Stimulated activated CD4-positive, alpha-beta T cell treated with anti-CD3 and anti-CD28 coated beads, Interleukin-2, amount 100 ng/mL, for 24 hours (primary cell): ENCODE data around the gene IL32.

ENCODE experiments used
- DNase-seq, 2 donors: peaks; one replicate each; pipeline ENCODE4 v3.0.0-alpha.2; 2020

IL32 gene

DNA sequence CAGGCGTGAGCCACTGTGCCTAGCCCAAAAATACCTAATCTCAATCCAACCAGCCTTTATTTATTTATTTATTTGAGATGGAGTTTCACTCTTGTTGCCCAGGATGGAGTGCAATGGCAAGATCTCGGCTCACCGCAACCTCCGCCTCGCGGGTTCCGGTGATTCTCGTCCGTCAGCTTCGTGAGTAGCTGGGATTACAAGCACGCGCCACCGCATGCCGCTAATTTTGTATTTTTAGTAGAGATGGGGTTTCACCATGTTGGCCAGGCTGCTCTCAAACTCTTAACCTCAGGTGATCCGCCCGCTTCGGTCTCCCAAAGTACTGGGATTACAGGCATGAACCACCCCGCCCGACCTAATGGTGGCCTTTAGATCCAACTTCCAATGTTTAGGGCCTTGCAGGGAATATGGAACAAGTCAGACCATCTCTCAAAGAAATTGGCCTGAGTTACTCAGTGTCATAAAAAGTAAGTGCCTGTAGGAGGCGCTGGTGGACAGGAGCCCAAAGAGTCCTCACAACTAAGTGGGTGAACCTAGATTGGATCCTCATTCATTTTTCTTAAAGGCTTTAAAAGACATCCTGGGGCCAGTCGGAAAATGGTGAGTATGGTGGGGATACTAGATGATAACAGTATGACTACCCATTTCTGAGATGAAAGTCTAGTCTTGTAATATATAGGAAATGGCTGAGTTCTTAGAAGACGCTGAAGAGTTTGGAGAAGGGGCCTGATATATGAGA lies 29.0 kb downstream of the IL32 start:
- DNase-seq = peak; percentile 59 to 65

DNA sequence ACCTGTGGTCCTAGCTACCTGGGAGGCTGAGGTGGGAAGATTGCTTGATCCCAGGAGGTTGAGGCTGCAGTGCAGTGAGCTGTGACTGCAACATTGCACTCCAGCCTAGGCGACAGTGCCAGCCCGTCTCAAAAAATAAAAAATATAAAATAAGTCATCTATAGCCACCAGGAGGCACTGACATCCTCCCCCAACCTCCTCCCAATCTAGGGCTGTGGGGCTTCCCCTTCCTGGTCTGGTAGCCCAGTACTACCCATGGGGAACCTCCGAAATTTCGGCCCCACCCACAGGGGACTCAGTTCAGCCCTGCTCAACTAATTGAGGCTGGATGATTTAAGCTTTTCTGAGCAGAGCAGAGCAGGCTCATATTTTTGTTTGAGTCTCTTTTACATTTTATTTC lies 30.4 kb downstream of the IL32 start:
- peak; percentile 63 to 66 for DNase-seq

DNA sequence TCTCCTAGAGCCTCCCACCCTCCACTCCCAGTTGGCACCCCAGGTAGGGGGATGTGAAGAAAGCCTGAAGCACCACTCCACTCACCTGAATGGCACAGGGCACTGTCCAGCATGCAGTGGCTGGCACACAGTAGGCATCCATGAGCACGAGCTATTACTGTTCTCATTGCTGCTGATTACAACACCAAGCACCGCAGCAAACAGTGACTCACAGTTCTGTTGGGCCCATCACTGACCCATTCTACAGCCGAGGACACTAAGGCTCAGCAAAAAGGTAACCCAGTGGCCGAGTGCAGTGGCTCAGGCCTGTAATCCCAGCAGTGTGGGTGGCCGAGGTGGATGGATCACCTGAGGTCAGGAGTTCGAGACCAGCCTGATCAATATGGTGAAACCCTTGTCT lies 30.9 kb downstream of the IL32 start:
- no peak for DNase-seq

DNA sequence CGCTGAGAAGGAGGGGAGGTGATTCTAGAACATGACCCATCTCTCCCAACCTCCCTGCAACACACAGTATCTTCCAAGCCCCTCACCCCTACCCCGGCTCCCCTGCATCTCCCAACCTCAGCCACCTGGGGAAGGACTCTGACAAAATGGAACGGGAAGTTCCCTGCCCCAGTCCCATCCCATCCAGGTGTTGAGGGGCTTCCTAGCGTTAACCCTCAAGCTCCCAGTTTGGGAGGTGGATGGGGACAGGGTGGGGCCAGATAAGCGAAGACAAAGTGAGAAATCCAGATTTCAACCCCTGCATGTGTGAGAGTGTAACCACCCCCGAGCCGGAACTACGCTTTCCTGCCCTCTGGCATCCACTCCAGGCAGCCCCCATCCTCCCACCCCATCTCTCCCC lies 31.8 kb downstream of the IL32 start:
- DNase-seq = no peak

DNA sequence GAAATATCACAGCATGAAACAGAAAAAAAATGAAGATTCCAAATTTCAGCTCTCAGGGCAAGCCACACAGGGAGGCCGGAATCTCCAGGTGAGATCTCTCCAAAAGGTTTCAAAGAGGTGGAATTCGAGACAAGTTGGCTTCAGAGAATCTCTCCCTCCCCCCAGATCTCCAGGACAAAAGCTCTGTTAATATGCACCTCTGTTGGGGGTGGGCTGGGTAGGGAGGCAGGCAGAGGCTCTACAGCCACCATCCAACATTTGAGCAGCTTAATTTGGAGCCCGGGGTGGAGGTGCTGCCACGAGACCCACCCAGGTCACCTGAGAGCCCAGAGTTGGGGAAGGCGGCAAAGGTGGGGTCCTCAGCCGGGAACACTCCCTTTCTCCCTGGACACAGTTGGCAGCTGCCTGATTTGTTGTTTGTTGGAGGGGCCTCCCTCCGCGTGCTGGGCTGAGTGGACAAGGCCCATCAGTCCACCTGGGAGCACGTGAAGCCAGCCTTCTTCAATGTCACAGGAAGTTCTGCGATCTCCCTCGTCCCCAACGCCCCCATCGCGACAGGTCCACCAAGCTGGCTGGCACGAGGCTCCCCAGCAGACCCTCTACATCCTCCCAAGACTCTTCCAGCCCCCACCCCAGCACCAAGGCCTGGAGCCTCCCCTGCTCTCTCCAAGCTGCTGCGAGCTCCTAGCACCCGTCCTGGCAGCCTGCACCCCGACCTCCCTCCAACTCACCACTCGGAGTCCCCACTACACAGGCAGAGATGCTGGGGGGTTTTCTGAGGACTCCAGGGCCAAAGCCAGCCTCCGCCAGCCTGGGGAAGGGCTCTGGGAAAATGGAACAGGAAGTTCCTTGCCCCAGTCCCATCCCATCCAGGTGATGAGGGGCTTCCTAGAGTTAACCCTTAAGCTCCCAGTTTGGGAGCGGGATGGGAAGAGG lies 33.3 kb downstream of the IL32 start, which contains the start of gene ZSCAN10:
Gene ZSCAN10, minus strand, starts transcription at position 836 of the 936 bp plus-strand sequence. CDS start 6,357 bp downstream, outside the sequence.
- no peak for DNase-seq

DNA sequence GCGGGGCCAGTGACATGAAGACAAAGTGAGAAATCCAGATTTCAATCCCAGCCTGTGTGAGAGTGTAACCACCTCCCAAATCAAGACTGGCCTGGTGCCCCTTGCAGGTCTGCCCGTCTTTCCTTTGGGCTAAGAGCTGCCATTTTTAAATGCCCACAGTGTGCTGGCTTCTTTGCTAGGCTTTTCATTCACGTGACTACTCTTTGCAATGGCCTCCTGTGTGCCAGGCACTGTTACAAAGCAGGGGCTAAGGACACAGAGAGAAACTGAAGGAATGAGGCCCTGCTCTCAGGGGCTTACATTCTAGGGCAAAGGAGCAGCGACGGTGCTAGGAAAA lies 33.9 kb downstream of the IL32 start:
- DNase-seq = no peak

DNA sequence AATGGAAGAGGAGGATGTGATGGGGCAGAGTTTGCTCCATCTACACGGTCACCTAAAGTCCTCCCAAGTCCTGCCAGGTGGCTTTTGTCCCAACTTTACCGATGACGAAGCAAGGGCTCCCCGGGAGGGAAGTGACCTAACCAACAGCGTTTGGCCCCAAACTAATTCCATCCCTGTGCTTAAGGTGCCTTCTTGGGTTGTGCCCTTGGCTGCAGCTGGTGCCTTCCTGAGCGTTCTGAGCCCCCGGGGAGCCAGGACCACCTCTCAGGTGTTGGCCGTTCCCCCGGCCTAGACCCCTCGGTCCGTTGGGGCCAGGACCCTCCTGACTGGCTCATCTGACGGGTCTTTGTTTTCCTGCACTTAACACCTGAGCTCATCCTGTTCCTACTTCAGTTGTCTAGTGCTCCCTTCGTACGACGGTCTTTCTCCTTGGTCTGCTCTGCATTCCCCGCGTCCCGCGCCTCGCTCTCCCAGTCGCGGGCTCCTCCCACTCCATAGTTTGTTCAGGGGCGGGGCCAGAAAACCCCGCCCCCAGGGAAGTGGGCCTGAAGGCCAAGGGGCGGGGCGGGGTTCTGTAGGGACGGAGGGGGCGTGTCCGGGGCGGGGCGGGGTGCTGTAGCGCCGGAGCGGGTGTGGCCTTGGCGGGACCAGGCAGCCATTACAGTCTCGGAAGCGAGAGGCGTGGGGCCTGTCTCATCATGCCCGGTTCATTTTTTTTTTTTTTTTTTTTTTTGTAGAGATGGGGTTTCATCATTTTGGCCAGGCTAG lies 34.5 kb downstream of the IL32 start:
- peak; percentile 92 to 96 for DNase-seq

DNA sequence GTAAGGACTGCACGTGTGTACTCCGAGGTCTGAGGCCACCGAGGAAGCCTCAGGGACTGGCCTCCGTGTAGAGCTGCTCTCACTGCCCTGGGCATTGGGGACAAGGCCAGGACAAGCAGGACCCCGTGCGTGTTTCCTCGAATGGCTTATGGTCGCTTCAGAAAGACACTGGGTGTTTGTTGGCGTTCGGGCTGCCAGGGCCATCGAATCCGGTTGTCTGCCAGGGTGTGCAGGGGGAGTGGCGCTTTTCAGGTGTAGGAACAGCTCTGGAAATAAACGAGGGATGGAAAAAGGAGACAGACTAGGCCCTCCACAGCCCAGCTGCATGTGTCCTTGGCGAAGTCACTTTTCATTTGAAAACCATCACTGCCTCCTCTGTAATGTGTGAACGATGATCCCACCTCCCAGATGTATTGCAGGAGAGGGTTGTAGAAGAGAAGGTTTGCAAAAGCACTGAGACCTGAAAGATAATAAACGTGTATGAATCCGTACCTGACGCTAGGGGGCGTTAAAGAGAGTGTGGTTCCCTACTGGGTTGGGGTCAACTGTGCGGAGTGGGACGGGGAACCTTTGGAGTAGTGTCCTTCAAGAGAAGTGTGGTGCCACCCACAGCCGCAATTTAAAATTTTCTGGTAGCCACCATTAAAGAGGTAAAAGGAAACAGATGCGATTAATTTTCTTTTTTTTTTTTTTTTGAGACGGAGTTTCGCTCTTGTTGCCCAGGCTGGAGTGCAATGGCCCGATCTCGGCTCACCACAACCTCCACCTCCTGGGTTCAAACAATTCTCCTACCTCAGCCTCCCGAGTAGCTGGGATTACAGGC lies 35.8 kb downstream of the IL32 start:
- DNase-seq = peak; percentile 43 to 62

DNA sequence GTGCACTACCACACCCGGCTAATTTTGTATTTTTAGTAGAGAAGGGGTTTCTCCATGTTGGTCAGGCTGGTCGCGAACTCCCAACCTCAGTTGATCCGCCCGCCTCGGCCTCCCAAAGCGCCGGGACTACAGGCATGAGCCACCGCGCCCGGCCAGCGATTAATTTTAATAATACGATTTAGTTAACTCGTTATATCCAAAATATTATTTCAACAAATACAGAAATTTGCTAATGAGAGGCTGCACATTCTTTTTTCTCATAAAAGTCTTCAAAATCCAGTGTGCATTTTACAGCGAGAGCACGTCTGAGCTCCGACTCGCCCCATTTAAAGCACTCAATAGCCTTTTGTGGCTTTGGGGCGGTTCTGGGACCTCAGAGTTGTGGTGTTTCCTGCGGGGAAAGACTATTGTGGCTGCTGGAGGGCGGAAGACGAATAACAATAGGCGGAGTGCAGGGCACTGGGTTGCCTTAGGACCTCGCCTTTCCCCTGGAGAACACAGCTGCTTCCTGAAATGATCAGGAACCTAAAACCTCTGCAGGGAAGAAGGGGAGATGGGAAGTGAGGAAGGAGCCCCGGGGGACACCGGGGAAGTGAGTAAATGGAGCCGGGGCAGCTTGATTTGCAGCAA lies 36.5 kb downstream of the IL32 start:
- DNase-seq = peak; percentile 39 to 45

DNA sequence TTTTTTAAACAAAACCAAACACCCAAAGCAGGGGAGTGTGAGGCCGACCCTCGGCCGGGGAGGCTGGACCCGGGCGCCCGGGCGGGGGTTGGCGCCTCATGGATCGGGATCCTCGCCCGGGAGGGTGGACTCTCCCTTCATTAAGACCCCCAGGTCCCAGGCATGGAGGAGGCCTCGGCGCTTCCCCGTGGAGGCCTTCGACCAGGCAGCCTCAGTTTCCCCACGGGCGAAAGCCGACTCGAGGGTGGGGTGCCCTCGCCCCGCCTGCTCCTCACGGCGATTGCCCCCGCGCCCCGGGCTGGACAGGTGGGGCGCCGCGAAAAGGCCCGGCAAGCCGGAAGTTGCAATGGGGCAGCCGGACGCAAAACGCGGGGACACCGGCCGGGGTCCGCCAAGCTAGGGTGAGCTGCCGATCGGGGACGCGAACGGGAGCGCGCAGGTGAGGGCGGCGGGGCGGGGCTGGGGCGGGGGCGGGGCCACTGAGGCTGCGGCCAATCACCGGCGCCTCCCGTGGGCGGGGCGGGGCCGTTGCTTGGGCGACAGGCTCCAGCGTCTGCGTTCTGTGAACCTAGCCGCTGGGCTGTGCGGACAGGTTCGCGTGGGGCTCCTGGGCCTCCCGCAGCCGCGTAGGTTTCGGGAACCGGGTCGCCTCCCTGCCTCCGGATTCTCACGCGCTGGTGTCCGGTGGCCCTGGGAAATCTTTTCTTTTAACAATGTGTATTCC lies 40.9 kb downstream of the IL32 start:
- peak; percentile 90 to 93 for DNase-seq

DNA sequence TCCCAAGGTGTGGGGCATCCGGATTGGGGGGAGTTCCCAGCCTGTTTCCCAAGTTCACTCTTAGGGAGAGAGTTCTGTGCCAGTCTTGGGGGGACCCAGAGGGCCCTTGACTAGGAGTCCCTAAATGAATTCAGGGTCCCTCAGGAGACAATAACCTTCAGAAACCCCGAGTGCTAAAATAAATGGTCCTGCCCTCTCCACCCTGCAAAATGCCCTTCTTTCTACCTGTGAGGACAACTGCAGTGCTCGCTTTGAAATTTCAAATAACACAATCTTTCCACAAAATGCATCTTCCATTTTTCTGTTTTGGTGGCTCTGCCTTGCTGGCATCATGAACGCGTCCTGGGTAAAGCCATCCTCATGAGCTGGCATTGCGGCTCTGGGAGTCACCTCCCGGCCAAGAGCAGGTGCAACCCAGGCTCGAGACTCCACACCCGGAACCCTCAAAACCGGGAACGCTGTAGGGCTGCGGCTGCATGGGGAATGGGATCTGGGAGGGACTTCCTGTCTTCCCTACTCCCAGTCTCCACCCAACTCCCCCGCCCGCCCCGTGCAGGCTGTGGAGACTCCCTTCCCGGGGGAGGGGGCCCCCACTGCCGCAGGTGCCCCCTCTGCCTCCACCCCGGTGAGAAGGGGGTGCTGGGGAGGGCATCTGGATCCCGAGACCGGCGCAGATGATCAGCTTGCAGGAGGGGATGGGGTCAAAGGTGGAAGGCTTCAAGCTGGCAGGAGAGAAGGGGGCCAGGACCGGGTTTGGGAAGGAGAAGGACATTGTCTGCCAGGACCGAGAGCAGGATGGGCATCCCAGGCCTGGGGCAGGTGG lies 46.8 kb downstream of the IL32 start, which contains the start of gene ZNF205:
Gene ZNF205, plus strand, starts transcription at position 529 of the 823 bp plus-strand sequence. CDS start 845 bp downstream, outside the sequence.
- no peak for DNase-seq

DNA sequence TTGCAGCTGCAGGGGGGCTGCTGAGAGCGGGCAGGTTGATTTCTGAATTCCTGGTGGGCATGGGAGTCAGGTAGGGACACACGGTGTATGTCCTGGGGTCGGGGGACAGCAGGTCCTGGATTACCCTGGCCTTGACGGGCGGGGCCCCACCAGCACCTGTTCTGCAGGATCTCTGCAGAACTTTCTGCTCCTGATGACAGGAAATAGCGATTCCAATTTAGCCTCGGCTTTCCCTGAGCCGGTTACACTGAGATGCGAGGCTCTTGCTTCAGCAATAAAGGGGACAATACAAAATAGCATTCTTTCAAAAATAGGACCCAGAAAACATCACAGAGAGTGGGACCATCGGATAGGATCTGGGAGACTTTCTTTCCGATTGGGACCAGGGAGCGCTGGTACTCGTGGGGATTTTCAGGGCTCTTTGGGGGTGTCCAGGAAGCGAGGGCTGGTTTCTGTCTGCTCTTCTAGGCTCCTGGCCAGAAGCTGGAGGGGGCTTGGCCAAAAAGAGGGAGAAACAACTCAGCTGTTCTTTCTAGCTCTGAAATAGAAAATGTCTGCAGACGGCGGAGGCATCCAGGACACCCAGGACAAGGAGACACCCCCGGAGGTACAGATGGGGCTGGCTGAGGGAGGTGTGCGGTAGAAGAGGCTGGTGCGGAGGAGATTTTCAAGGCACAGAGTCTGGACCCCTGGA lies 47.6 kb downstream of the IL32 start:
- DNase-seq = no peak

DNA sequence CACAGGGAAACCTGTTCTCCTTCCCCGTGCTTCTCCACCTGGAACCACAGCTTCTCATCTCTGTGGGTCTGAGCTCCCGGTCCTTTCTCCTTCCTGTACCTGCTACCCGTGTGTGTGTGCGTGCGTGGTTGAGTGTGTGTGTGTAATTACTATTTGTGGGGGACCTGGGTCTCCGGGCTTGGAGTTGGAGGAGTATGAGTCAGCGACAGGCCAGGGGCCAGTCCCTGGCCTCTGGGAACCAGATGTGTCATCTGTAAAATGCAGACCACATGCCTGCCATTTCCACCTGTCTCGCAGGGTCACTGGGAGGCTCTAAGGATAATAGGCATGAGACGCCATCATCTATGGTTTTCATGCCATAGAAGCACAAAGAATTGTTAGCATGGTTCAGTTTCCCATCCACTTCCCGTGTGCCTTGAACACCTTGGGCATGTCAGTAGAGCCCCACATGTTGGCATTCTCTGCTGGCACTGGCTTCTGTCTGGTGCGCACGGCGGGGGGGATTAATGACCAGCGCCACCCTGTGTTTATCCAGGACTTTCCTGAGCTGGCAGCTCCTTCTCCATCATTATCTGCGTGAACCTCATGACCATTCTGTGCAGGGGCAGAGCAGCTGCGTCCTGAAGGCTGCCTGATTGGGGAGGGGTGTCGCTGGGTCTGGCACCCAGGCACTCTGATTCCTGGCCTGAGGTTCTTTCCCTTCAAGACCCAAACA lies 48.5 kb downstream of the IL32 start:
- no peak for DNase-seq

DNA sequence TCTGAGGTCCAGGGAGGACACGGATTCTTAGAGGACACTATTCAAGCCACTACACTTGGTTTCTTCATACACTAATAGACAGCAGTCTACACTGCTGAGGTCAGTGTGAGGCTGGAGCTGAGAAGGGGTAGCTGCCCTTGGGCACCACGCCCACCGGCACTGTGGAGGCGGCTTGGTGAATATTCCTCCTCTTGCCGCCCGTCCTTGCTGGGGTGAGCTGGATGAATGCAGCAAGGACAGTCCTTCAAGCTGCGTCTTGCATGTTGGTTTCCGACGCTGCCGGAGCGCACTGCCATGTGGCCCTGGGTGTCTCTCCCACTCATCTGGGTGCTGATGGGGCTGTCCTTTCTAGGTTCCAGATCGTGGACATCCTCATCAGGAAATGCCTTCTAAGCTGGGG lies 49.6 kb downstream of the IL32 start:
- no peak for DNase-seq

DNA sequence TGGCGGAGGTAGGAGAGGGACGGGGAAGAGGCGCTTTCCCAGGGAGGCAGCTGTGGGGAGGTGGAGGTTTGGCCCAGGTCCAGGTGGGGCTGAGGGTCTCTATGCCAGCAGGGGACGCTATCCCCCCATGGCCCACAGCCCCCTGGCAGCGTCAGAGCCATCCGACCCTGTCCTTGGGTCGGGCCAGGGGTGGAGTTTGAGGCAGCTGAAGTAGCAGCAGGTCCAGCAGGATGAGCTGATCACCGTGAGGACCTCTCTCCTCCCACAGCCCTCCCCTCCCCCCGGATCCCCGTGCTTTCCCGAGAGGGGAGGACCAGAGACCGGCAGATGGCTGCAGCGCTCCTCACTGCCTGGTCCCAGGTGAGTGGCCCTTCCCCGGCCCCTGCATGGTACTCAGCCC lies 50.1 kb downstream of the IL32 start:
- DNase-seq = no peak

DNA sequence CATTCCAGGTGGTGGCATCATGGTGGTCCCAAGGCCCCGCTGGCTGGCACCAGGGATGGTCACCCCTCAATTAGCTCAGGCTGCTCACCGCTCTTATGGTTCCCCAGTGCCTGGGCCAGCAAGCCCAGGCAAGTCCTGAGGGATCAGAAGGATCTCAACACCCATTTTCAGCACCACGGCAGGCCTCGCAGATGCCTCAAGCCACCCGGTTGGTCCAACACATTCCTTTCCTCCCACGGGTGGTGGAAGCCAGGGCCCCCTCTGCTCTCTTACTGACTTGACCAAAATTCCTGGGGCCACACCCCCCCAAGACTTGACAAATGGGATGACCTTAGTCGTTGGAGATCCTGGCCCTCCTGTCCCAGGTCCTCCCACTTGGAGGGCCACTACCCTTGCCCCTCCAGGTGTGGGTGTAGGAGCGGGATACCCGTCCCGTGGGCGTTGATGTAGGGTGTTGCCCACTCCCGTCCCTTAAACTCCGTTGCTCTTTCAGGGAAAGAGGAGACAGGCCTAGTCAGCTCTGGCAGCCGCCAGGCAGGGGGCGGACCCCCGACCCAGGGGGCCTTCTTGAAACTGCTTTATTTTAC lies 52.9 kb downstream of the IL32 start:
- no peak for DNase-seq

DNA sequence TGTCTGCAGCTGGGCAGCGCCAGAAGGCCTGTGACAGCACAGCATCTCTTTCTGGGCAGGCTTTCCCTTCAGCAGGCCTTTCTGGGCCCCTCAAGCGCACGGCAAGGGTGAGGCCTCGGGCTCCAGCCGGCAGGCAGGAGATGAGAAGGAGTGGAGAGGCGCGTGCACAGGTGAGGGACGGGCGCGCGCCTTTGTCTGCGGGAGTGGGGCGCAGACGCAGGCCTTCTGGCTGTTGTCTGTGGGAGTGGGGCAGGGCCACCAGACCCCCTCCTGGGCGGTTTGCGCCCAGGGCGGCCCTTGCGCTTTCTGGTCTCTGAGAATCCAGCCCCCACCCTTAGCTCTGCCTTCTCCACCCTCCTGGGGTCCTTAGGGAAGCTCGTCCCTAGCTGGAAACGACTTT lies 53.4 kb downstream of the IL32 start:
- no peak for DNase-seq
